ENCODE measurements around the gene ELP5. TPM values are rescaled to one million over a fixed set of nuclear protein-coding genes. Genes with fewer than 3 reads are reported as not detected.

ELP5 gene
- polyA plus RNA-seq, 1 of the 3 experiments (the other 2 are of a cell fraction), result 45.4 TPM

DNA sequence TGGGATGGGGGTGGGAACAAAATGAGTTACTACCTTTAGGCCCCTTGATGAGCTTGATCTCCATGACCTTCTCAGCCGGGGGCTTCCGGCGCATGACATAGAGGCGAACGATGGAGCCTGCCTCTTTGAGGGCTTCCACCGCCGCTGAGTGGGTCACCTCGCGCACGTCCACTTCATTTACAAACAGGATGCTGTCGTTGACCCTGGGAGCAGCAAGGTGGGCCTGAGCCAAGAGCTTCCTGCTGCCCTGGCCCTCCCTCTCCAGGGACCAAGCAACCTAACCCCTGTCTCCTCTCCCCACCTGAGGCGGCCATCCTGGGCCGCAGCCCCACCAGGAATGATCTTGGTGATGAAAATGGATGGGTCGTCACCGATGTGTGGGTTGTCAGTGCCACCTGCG, 48.6 kb upstream of the ELP5 start:
- Histone ChIP-seq H3K79me2 (ENCODE audit: insufficient read depth) (peaks cover 6% of the 10 kb centered on the region), H3K4me3 (ENCODE audit: low read depth in 2 of 2, low read length in 1 of 2) (no peak overlapping the region), H3K36me3 (replicated peaks in 1 of 2; ENCODE audit: control insufficient read depth in 1 of 2, insufficient read depth in 2 of 2, low read length in 1 of 2) (peaks cover 20 to 28% of the 10 kb centered on the region in 2 experiments), H2AFZ (ENCODE audit: low read depth) (no peak overlapping the region), H3K27ac (ENCODE audit: low read depth in 2 of 2, low read length in 1 of 2) (no peak overlapping the region; a peak in 1 of 4 replicates), H4K20me1 (ENCODE audit: insufficient read depth) (peaks cover 3% of the 10 kb centered on the region; the same call in 1 of the 2 replicates), H3F3A (replicated peaks; ENCODE audit: insufficient read depth) (peaks cover 10% of the 10 kb centered on the region), H3K4me2 (no peak overlapping the region), H3K9me3 (no peaks in the 10 kb centered on the region), H3K9me2 (no peaks in the 10 kb centered on the region), H3K9ac (no peak overlapping the region), H3K27me3 (ENCODE audit: insufficient read depth) (no peaks in the 10 kb centered on the region), H3K4me1 (ENCODE audit: control insufficient read depth in 1 of 2, insufficient read depth in 2 of 2, low read depth in 1 of 2, low read length in 1 of 2) (peaks cover 0 to 13% of the 10 kb centered on the region in 2 experiments; a peak in 2 of 4 replicates)
- POLR2A ChIA-PET, result no interaction called here
- WGBS (ENCODE audit: low lambda C conversion rate), result 94% methylated on average over 16 of the region's 16 CpGs
- no peak for TF ChIP-seq TCF12 (IDR thresholded peaks at IDR 0.05)
- TF ChIP-seq EZH2phosphoT487 (IDR thresholded peaks at IDR 0.05; ENCODE audit: borderline replicate concordance, low read depth), result no peak
- TF ChIP-seq SMC3 (IDR thresholded peaks at IDR 0.05; ENCODE audit: low read depth, low read length), result no peak
- no peak for TF ChIP-seq USF2 (IDR thresholded peaks at IDR 0.05; ENCODE audit: borderline replicate concordance, low read depth, low read length)
- no peak for TF ChIP-seq ELF1 (IDR thresholded peaks at IDR 0.05)
- CTCF ChIA-PET, result interaction anchor here (1.2 to 2.4 kb wide), 6 partner anchors 11 to 158 kb away, joined by 3 to 10 read pairs (median 4); no protein-coding TSS in a partner anchor
- no peak for DNase-seq

DNA sequence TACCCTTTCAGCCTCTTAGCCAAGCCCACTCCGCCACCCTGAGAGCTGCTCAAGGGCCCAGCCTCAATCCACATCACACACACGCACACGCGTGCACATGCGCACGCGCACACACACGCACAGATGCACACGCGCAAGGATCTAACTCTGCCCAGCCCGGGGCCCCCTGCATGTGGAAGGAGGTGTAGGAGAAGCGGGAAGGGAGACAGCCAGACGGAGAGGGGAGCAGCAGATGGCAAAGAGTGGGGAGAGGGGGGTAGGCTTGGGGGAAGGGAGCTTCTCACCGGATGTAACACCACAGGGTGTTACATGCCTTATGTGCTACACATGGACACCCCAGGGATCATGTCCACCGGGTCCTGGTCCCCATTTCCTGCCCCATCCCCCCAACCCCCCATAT, 47.7 kb upstream of the ELP5 start:
- Histone ChIP-seq H3K9ac (peak overlapping the region; percentile 53), H3K27me3 (ENCODE audit: insufficient read depth) (no peaks in the 10 kb centered on the region), H4K20me1 (ENCODE audit: insufficient read depth) (peaks cover 12% of the 10 kb centered on the region; the same call in 1 of the 2 replicates), H3F3A (replicated peaks; ENCODE audit: insufficient read depth) (peaks cover 10% of the 10 kb centered on the region), H2AFZ (ENCODE audit: low read depth) (no peak overlapping the region), H3K9me2 (no peaks in the 10 kb centered on the region), H3K79me2 (ENCODE audit: insufficient read depth) (peaks cover 15% of the 10 kb centered on the region), H3K4me3 (ENCODE audit: low read depth in 2 of 2, low read length in 1 of 2) (peak overlapping the region; percentile 39 to 47; a peak in 3 of 4 replicates), H3K4me1 (ENCODE audit: control insufficient read depth in 1 of 2, insufficient read depth in 2 of 2, low read depth in 1 of 2, low read length in 1 of 2) (peaks cover 0 to 13% of the 10 kb centered on the region in 2 experiments; a peak in 2 of 4 replicates), H3K36me3 (replicated peaks in 1 of 2; ENCODE audit: control insufficient read depth in 1 of 2, insufficient read depth in 2 of 2, low read length in 1 of 2) (peaks cover 20 to 28% of the 10 kb centered on the region in 2 experiments), H3K9me3 (no peaks in the 10 kb centered on the region), H3K4me2 (peak overlapping the region; percentile 79), H3K27ac (ENCODE audit: low read depth in 2 of 2, low read length in 1 of 2) (peak overlapping the region; percentile 34 to 91)
- POLR2A ChIA-PET, result interaction anchor here (1.1 kb wide), 1 partner anchor 15 kb away, joined by 3 read pairs; the partner anchor contains the start of genes ACADVL and DLG4
- TF ChIP-seq RFX5 (IDR thresholded peaks at IDR 0.05; ENCODE audit: low read length), result no peak
- TF ChIP-seq NFIC (IDR thresholded peaks at IDR 0.05; ENCODE audit: borderline replicate concordance), result no peak
- TF ChIP-seq SIN3A (IDR thresholded peaks at IDR 0.05; ENCODE audit: borderline replicate concordance, low read depth, low read length), result no peak
- no peak for TF ChIP-seq FOXJ3 (CRISPR knock-in tag; IDR thresholded peaks at IDR 0.05)
- no peak for TF ChIP-seq CTCF (IDR thresholded peaks at IDR 0.05)
- TF ChIP-seq, protein P1, sequence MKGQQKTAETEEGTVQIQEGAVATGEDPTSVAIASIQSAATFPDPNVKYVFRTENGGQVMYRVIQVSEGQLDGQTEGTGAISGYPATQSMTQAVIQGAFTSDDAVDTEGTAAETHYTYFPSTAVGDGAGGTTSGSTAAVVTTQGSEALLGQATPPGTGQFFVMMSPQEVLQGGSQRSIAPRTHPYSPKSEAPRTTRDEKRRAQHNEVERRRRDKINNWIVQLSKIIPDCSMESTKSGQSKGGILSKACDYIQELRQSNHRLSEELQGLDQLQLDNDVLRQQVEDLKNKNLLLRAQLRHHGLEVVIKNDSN (IDR thresholded peaks at IDR 0.05; ENCODE audit: borderline replicate concordance, low read depth), result no peak
- no peak for TF ChIP-seq RCOR1 (IDR thresholded peaks at IDR 0.05; ENCODE audit: low read length)
- TF ChIP-seq EZH2phosphoT487 (IDR thresholded peaks at IDR 0.05; ENCODE audit: borderline replicate concordance, low read depth), result no peak
- no peak for TF ChIP-seq MEF2A (IDR thresholded peaks at IDR 0.05; ENCODE audit: borderline replicate concordance, low read depth)
- TF ChIP-seq USF2 (IDR thresholded peaks at IDR 0.05; ENCODE audit: borderline replicate concordance, low read depth, low read length), result no peak
- no peak for TF ChIP-seq GABPA (IDR thresholded peaks at IDR 0.05; ENCODE audit: low read depth)
- no peak for TF ChIP-seq EP300 (IDR thresholded peaks at IDR 0.05; ENCODE audit: borderline replicate concordance in 1 of 2, low read depth in 1 of 2, low read length in 1 of 2)
- no peak for TF ChIP-seq RXRA (IDR thresholded peaks at IDR 0.05; ENCODE audit: borderline replicate concordance, low read depth)
- no peak for TF ChIP-seq TCF12 (IDR thresholded peaks at IDR 0.05)
- TF ChIP-seq SMC3 (IDR thresholded peaks at IDR 0.05; ENCODE audit: low read depth, low read length), result no peak
- no peak for TF ChIP-seq FOXM1 (IDR thresholded peaks at IDR 0.05; ENCODE audit: low read depth)
- TF ChIP-seq JUND (IDR thresholded peaks at IDR 0.05), result no peak
- no peak for TF ChIP-seq TAF1 (IDR thresholded peaks at IDR 0.05; ENCODE audit: borderline replicate concordance, low read depth, low read length)
- TF ChIP-seq YY1 (IDR thresholded peaks at IDR 0.05; ENCODE audit: low read depth), result no peak
- peak; percentile 74 for DNase-seq
- CTCF ChIA-PET, result interaction anchor here (0.8 to 2.4 kb wide), 6 partner anchors 10 to 159 kb away, joined by 3 to 10 read pairs (median 4); no protein-coding TSS in a partner anchor
- 64% methylated on average over 15 of the region's 15 CpGs for WGBS (ENCODE audit: low lambda C conversion rate)

Measured in SK-N-SH (cell line).